ENCODE results near the gene TMEM106B. TPM values are rescaled to one million over a fixed set of nuclear protein-coding genes. Genes with fewer than 3 reads are reported as not detected.

Gene TMEM106B
- total RNA-seq, 4 donors from 2014 or later: 31.4 to 57.5 (median 35.7) TPM

GRCh38 chr7:12178317-12178716 lies 32.8 kb upstream of the TMEM106B start:
- no peak overlapping the region for H3K4me3 ChIP-seq
- H3K4me1 ChIP-seq: no peaks in the 10 kb centered on the region
- no peaks in the 10 kb centered on the region for H3K36me3 ChIP-seq
- no peaks in the 10 kb centered on the region for H3K9me3 ChIP-seq
- WGBS: 88% methylated on average over 2 of the region's 2 CpGs
- DNase-seq (ENCODE audit: low spot score in 2 of 2): no peak
- TF ChIP-seq POLR2AphosphoS5 (IDR thresholded peaks at IDR 0.05) (no peak), EP300 (IDR thresholded peaks at IDR 0.05) (no peak), POLR2A (IDR thresholded peaks at IDR 0.05) (no peak), CTCF (IDR thresholded peaks at IDR 0.05) (no peak)
- no peak overlapping the region for H3K27ac ChIP-seq
- peaks cover 4% of the 10 kb centered on the region for H3K27me3 ChIP-seq

GRCh38 chr7:12194426-12194825 lies 16.7 kb upstream of the TMEM106B start:
- Histone ChIP-seq H3K4me3 (no peak overlapping the region), H3K9me3 (no peaks in the 10 kb centered on the region), H3K36me3 (no peaks in the 10 kb centered on the region), H3K27me3 (no peaks in the 10 kb centered on the region), H3K4me1 (no peaks in the 10 kb centered on the region), H3K27ac (no peak overlapping the region)
- TF ChIP-seq CTCF (IDR thresholded peaks at IDR 0.05) (no peak), POLR2A (IDR thresholded peaks at IDR 0.05) (no peak), EP300 (IDR thresholded peaks at IDR 0.05) (no peak), POLR2AphosphoS5 (IDR thresholded peaks at IDR 0.05) (no peak)
- no peak for DNase-seq (ENCODE audit: low spot score in 2 of 2)

GRCh38 chr7:12196386-12196785 lies 14.7 kb upstream of the TMEM106B start:
- Histone ChIP-seq H3K9me3 (no peaks in the 10 kb centered on the region), H3K4me3 (no peak overlapping the region), H3K27ac (no peak overlapping the region), H3K4me1 (no peaks in the 10 kb centered on the region), H3K36me3 (no peaks in the 10 kb centered on the region), H3K27me3 (no peaks in the 10 kb centered on the region)
- 86% methylated on average over 2 of the region's 2 CpGs for WGBS
- TF ChIP-seq CTCF (IDR thresholded peaks at IDR 0.05) (no peak), POLR2AphosphoS5 (IDR thresholded peaks at IDR 0.05) (no peak), EP300 (IDR thresholded peaks at IDR 0.05) (no peak), POLR2A (IDR thresholded peaks at IDR 0.05) (no peak)
- DNase-seq (ENCODE audit: low spot score in 2 of 2): no peak

GRCh38 chr7:12199363-12199762 lies 11.7 kb upstream of the TMEM106B start:
- Histone ChIP-seq H3K4me3 (no peak overlapping the region), H3K9me3 (no peaks in the 10 kb centered on the region), H3K4me1 (no peaks in the 10 kb centered on the region), H3K36me3 (no peaks in the 10 kb centered on the region), H3K27me3 (no peaks in the 10 kb centered on the region), H3K27ac (no peak overlapping the region)
- no peak for DNase-seq (ENCODE audit: low spot score in 2 of 2)
- no peak for TF ChIP-seq POLR2AphosphoS5 (IDR thresholded peaks at IDR 0.05)
- TF ChIP-seq POLR2A (IDR thresholded peaks at IDR 0.05): no peak
- no peak for TF ChIP-seq EP300 (IDR thresholded peaks at IDR 0.05)
- no peak for TF ChIP-seq CTCF (IDR thresholded peaks at IDR 0.05)

GRCh38 chr7:12207046-12207445 lies 4.0 kb upstream of the TMEM106B start:
- Histone ChIP-seq H3K36me3 (no peaks in the 10 kb centered on the region), H3K27me3 (no peaks in the 10 kb centered on the region), H3K4me3 (no peak overlapping the region), H3K9me3 (no peaks in the 10 kb centered on the region), H3K27ac (no peak overlapping the region), H3K4me1 (peaks cover 7% of the 10 kb centered on the region)
- TF ChIP-seq POLR2A (IDR thresholded peaks at IDR 0.05): no peak
- DNase-seq (ENCODE audit: low spot score in 2 of 2): no peak
- 49% methylated on average over 2 of the region's 2 CpGs for WGBS

GRCh38 chr7:12209221-12209620 lies 1.9 kb upstream of the TMEM106B start:
- Histone ChIP-seq H3K9me3 (no peaks in the 10 kb centered on the region), H3K4me3 (no peak overlapping the region), H3K27ac (no peak overlapping the region), H3K36me3 (no peaks in the 10 kb centered on the region), H3K27me3 (no peaks in the 10 kb centered on the region), H3K4me1 (peaks cover 21% of the 10 kb centered on the region)
- 39% methylated on average over 1 of the region's 1 CpG for WGBS
- no peak for DNase-seq (ENCODE audit: low spot score in 2 of 2)
- TF ChIP-seq POLR2AphosphoS5 (IDR thresholded peaks at IDR 0.05) (no peak), CTCF (IDR thresholded peaks at IDR 0.05) (no peak), EP300 (IDR thresholded peaks at IDR 0.05) (no peak), POLR2A (IDR thresholded peaks at IDR 0.05) (no peak)

Data from suprapubic skin (tissue), 4 donors.